ENCODE measurements around the gene RPA3.

The RPA3 gene

DNA sequence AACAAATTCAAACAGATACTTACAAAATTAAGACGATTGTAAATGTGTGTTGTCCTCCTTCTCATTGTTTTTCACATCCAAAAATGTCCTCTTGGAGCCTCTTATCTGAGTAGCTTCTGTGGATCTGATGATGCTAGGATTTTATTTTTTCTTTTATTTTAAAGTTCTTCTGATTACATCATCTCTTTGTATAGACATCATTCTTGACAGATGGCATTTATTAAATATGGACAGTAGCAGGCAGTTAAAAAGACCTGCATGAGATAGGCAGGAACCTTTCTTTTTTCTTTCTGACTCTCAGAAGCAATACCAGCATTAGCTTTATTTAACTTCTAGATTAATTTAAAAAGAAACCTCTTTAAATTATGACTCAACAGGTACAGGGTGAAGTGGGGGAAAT is at the start of gene RPA3:
Gene RPA3, minus strand, starts transcription at position 116 of the 400 bp plus-strand sequence. CDS start 78,189 bp downstream, outside the sequence.
- peak in 1 of 2 experiments; percentile 19 for DNase-seq

GRCh38 chr7:7766671-7767070 is 48.3 kb upstream of the RPA3 start:
- no peak for DNase-seq

DNA sequence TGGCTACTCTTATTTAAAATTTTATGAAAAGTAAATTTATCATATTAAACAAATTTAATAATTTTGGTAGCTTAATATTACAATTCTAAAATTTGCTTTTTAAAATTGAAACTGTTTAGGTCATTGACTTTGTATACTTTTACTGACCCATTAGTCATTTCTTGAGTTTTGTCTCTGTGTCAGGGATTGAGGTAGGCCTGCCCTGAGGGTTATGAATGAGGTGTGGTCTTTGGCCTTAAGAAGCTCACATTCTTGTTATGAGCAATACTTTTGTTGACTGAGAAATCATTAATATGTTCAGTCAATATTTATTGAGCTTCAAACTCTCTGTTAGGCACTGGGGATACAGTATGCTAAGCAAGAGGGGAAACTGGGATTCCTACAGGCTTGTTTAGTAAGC is 47.0 kb upstream of the RPA3 start:
- no peak for DNase-seq

DNA sequence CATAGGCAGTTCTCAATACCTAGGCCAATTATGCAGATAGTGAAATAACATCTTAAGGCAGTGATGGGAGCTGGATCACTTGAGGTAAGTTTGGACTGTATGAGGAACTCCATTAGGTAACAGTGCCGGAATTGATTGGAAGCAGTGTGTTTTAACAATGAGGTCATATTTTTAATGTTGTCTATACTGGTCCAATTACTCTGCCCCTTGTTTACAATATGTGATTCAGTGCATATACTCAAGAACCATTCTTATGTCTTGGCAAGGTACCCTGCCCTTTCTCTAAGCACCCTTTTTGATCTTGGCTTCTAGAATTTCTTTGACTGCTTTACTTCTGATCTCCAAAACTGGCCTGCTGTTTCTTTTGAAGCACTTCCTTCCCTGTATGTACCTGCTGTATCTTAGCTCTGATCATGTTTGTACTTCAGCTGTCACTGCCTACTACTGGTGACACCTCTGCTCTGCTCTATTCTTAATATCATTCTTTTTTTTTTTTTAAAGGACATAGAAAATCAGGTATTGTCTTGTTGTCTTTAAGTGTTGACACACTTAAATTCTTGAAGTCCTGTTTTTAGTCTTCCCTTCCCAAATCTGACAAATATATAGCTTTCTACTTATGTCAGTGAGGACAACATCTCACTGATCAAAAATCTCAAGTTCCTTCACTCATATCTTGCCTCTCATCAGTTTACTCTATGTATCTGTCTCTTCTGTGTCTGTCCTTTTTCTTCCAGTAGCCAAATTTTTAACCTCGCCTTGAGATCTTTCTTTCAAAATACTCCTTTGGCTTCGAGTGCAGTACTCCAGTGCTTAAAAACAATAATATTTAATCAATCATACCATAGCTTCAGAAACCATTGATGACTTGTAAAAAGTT is 46.4 kb upstream of the RPA3 start:
- DNase-seq = no peak

DNA sequence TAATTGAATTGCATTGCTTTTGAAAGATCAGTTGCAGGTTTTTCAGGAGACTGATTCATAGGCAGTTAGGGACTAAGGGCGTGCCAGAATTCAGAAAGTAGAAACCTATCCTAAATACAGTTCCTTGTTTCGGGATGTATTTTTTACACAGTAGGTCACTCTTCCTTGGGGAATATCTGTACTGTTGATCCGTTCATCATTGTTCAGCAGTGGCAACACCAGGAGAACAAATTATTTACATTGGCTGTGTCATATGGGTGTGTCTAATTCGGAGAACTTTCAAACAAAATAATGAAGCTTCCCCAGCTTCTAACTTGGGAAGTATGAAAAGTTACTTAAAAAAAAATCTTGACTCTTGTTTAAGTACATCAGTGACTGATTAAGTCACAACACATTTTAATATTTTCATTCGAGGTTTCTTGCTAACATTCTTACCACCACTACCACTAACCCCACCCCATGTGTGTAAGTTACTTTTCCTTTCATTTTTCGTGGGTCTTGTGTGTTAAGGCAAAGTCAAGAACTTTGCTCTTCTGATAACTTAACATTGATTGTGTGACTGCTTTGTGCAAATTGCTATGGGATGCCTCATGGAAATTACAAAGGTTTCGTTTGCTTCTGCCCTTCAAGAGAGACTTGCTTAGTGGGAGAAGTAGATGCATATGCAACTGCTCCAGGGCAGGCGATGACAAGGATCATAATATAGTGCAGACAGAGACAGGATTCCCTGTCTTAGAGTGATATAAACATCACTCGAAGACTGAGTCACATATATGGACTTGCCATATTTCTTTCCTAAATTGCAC is 43.8 kb upstream of the RPA3 start:
- no peak for DNase-seq

DNA sequence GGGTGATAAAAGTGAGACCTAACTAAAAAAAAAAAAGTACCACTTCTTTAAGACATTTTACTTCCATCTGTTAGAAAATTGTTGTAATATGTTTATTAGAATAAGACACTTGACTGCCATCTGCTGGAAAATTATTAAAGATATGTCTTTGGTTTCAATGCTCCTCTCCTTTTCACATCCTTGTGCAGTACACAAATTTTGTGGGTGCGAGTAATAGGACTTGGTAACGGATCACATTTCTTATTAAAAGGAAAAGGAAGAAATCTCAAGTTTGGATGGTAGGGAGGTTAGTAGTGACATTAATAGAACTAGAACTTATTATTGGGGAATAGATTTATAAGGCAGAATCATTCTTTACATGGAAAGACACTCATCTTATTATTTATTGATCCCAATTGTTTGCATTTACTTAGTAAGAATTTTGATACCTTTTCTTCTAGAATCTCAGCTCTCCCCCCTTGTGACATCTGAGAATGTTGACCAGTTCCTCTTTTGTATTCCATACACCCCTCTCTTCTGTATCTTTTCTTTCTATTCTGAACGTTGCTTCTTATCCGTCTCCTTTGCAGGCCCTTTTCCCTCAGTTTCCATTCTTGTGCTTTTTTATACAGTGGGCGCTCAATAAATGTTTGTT is 43.0 kb upstream of the RPA3 start:
- peak; percentile 10 to 24 for DNase-seq

DNA sequence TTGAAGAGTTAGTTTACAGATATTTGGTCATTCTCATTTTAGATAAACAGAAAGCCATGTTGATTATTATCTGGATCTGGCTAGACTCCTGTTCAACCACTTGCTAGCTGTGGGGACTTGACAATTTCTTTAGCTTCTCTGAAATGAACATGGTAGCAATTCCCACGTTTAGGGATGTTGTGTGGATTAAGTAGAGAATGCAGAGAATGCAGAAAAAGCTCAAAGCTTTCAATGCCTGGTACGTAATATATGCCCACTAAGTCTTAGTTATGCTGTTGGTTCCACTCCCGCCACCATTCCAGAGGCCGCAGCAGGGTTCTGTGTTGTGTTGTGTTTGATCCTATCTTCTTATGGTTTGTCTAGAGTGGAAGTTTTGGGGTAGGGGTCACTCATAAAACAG is 39.2 kb upstream of the RPA3 start:
- no peak for DNase-seq

GRCh38 chr7:7756577-7756976 is 38.2 kb upstream of the RPA3 start:
- no peak for DNase-seq

DNA sequence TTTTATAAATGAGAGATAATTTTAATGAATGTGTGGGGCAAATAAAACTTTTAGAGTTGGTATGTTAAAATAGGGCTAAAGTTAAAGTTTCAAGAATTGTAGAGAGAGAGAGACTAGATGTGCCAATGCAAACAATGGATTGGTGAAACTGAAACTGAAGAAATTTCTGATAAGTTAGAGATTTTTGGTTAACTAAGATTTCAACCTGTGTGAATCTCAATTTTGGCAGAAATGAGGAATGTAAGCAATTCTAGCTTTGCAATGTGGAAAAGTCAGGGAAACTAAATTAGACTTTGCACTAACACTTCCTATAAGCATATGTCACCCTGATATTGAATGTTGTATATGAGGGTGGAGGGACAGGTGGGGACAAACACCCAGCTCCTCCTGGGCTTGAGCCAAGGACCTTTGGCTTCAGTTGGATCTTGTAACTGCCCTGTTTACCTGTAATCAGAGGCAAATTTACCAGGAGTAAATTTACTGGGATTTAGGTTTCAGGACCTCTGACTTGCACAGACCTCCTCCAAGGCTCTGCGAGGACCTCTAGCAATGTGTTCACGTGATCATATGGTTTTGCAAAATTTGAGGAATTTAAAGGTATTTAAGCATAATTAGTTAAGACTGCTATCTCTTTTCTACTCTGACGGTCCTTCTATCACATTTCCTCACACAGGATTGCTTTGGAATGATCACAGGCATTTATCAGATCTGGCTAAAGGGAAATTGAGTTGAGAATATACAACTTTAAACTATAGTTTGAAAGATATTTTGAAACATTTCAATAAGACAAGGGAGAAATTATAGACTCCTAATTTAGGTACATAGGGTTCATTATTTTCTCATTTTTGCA is 33.1 kb upstream of the RPA3 start:
- no peak for DNase-seq

DNA sequence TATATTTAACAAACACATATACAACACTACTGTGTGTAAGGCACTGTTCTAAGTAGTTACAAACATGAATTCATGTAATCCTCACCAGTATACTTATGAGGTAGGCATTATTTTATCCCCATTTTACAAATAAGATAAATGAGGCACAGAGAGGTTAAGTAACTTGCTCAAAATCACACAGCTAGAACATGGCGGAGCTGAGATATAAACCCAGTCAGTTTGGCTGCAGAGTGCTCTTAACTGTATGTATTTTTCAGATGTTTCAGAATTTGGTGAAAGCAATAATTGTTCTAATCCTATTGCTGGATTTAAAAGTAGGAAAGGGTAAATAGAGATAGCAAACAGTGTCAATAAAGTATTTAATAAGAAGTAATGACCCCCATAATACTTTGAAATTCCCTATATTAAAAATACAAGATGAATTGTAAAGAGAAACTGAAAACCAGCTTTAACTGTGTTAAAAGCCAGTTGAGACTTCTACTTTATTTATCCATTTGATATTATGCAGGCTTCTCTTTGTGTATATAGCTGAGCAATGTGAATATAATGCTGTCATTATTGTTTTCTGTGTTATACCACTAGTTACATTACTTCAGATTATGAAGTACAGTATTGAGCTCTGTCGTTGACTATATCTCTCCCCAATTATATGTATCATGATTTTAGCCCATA is 32.3 kb upstream of the RPA3 start:
- no peak for DNase-seq

GRCh38 chr7:7746458-7746857 is 28.1 kb upstream of the RPA3 start:
- DNase-seq = no peak

DNA sequence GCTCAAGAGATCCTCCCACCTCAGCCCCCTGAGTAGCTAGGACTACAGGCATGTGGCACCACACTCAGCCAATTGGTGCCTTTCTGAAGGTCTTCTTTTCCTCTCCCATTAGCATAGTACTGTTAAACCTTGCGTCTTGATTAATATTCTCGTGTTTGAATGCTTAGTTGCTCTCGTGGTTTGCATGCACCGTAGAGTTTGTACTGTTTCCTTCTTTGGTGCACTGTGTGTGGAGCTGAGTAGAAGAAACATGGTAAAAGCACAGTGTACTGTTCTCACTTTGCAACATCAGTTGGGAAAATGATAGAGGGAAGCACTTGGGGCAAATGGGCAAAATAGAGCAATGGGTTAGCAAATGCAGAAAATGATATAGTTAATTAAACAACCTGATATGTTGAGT is 27.6 kb upstream of the RPA3 start:
- DNase-seq = no peak

DNA sequence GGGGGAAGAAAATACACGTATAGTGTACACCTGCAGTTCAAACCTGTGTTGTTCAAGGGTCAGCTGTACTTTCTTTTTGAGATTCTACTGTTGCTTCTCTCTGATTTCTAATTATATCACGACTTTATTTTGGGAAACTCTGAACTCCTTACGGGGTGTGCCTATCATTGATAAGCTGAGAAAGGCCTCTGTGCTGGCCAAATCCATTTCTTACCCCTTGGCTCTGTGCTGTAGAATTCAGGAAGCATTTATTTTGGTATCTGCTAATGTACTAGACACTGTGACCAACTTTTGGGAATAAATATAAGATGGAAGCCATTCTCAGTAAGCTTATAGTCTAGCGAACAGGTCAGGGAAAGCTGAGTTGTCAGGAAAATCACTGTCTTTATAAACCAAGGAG is 26.9 kb upstream of the RPA3 start:
- DNase-seq = no peak

- no peak for DNase-seq
Observed at GRCh38 chr7:7742223-7742622, 23.8 kb upstream of the RPA3 start.

DNA sequence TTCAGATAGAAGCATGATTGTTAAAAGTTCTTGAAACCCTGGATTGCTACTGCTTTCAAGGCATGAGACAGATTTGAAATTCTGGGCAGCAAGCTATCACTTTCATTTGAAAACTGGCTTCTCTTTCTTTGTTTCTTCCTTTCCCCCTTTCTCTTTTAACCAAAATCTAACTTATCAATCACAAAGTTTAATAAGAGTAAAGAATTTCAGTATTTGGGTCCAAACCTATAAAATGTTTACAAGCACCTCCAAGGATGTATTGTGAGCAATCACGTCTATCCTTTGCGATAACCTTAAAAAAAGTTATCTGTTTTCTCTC is 21.6 kb upstream of the RPA3 start:
- DNase-seq = no peak

DNA sequence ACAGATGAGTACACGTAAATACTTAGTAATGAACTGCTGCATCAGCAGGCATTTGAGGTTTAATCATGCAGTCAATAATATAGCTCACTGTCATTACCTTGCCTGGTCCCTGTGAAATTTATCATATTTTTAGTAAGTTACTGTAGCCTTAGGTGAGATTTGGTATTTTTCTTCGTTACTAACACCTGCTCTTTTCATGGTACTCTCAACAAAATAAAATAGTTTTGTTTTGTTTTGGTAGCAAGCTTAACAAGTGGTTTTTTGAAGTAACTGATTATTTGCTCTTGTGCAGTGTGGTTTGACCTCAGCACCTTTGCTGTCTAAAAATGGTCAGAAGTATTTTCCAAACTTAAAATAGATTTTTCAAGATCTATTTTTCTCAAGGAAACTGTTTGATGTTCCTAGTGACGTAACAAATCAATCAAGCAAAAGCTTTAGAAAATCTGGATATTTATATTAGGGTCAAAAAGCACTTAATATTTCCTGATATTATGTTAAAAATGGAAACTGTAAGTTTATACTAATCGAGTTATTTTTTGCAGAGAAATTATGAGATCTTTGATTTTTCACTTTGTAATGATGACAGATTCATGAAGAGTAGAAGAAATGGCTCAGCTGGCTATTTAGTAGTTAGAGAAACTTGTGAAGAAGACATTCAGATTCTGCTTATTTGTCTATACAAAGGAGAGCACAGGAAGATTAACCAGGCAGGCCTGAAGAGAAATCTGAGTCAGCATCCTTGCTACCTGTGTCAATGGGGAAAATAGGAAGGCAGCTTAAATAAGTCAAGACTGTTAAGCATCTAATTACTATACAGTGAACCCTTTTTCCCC is 21.0 kb upstream of the RPA3 start:
- DNase-seq = no peak

GRCh38 chr7:7738622-7739021 is 20.2 kb upstream of the RPA3 start:
- DNase-seq = peak; percentile 27 to 36

DNA sequence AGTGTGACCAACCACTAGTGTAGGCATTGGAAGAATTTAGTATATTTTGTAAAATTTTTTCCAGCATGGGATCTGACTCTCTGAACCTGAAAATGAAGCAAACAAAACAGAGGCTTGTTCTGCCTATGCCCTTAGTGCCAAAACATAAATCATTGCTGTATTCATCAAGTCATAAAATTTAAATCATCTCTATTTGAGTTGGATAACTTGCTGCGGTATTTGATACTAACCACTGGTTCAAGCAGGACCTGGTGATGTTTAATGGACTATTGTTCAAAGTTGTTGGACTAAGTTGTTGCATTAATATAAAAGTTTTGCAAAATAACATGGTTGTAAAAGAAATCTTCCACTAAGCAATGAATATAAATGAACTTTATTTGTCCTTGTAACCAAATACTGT is 19.8 kb upstream of the RPA3 start:
- DNase-seq = peak in 1 of 2 experiments; percentile 7

- no peak for DNase-seq
Observed at GRCh38 chr7:7737674-7738073, 19.3 kb upstream of the RPA3 start.

DNA sequence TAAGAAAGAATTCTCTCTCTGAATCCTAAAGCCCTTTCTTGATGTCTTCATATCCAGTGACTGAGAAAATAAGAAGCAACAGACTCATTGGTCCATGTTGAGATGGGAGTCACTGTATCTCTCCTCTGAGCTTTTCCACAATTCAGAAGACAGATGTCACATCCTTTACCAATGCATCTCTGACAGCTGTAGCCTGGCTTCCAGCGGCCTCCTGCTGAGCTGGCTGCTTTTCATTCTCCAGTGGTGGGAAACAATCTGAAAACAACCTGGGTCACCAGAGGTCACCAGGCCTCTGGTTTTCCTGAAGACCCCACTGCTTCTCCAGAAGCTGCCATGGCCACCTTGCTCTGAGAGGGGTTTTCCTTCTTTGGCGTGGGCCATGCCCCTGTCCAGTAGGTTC is 18.3 kb upstream of the RPA3 start:
- DNase-seq = no peak

- DNase-seq = no peak
Observed at GRCh38 chr7:7732621-7733281, 14.3 kb upstream of the RPA3 start.

Data from SHP77 (cell line).